Measurements from ENCODE around the gene GRIK5.
A peak's percentile ranks its signal among the peaks of the same experiment; 100 is the strongest.

GRIK5 gene

GRCh38 chr19:42010245-42011126 lies 59.5 kb downstream of the GRIK5 start:
- no peak for DNase-seq (ENCODE audit: low spot score)

- no peak for DNase-seq (ENCODE audit: low spot score)
These were observed 63.4 kb downstream of the GRIK5 start for GRCh38 chr19:42006569-42006968.

GRCh38 chr19:42005504-42005903 lies 64.5 kb downstream of the GRIK5 start:
- no peak for DNase-seq (ENCODE audit: low spot score)

- DNase-seq (ENCODE audit: low spot score): no peak
These were observed 66.3 kb downstream of the GRIK5 start for GRCh38 chr19:42003506-42004294.

- no peak for DNase-seq (ENCODE audit: low spot score)
These were observed 70.2 kb downstream of the GRIK5 start for GRCh38 chr19:41999878-42000208.

- no peak for DNase-seq (ENCODE audit: low spot score)
These were observed 70.7 kb downstream of the GRIK5 start for GRCh38 chr19:41999071-41999877.

- peak; percentile 91 for DNase-seq (ENCODE audit: low spot score)
These were observed 71.6 kb downstream of the GRIK5 start for GRCh38 chr19:41998246-41999020.

GRCh38 chr19:41997851-41998229 lies 72.2 kb downstream of the GRIK5 start:
- peak; percentile 69 for DNase-seq (ENCODE audit: low spot score)

GRCh38 chr19:41997121-41997850 lies 72.7 kb downstream of the GRIK5 start:
- no peak for DNase-seq (ENCODE audit: low spot score)

GRCh38 chr19:41995959-41996797 lies 73.8 kb downstream of the GRIK5 start:
- peak; percentile 60 for DNase-seq (ENCODE audit: low spot score)

GRCh38 chr19:41994994-41995958 lies 74.7 kb downstream of the GRIK5 start:
- DNase-seq (ENCODE audit: low spot score): no peak

GRCh38 chr19:41994521-41994971 lies 75.5 kb downstream of the GRIK5 start:
- peak; percentile 66 for DNase-seq (ENCODE audit: low spot score)

GRCh38 chr19:41993612-41994483 lies 76.2 kb downstream of the GRIK5 start, which contains the start of gene ATP1A3:
ATP1A3 (minus strand) TSS chr19:41994230; CDS start chr19:41994076, 154 bp downstream.
- DNase-seq (ENCODE audit: low spot score): peak; percentile 98

- peak; percentile 63 for DNase-seq (ENCODE audit: low spot score)
These were observed 78.0 kb downstream of the GRIK5 start for GRCh38 chr19:41991925-41992569.

GRCh38 chr19:41991025-41991424 lies 79.0 kb downstream of the GRIK5 start:
- DNase-seq (ENCODE audit: low spot score): peak; percentile 77

GRCh38 chr19:41990615-41991014 lies 79.4 kb downstream of the GRIK5 start:
- no peak for DNase-seq (ENCODE audit: low spot score)

- no peak for DNase-seq (ENCODE audit: low spot score)
These were observed 80.0 kb downstream of the GRIK5 start for GRCh38 chr19:41990028-41990427.

Measured in D341Med (cell line).